GM23338 (cell line): ENCODE measurements around the gene XXYLT1.

Experiments used
- CREB1 ChIP-seq: fragments of 250-450 bp; sonication (Bioruptor Pico); IDR thresholded peaks from 2 replicates; pipeline ENCODE4 v1.5.0; 2020; ENCODE audit warnings: low read depth, mild to moderate bottlenecking, moderate library complexity
- EZH2 ChIP-seq: fragments of 200-600 bp; sonication (generic); IDR thresholded peaks from one replicate; pipeline ENCODE4 v1.8.0; 2017; ENCODE audit warnings: antibody characterized with exemption, mild to moderate bottlenecking, low read depth; ENCODE audit not compliant: unreplicated experiment
- EZH2phosphoT487 ChIP-seq: fragments of 200-600 bp; sonication (generic); IDR thresholded peaks from one replicate; pipeline ENCODE4 v1.8.1; 2018; ENCODE audit warnings: antibody characterized with exemption; ENCODE audit not compliant: unreplicated experiment
- JUNB ChIP-seq: IDR thresholded peaks from one replicate; pipeline ENCODE4 v1.6.1; 2016; ENCODE audit warnings: antibody characterized with exemption; ENCODE audit not compliant: unreplicated experiment
- NANOG ChIP-seq: IDR thresholded peaks from 2 replicates; pipeline ENCODE4 v1.6.1; 2016; ENCODE audit warnings: antibody characterized with exemption, borderline replicate concordance
- POLR2AphosphoS5 ChIP-seq: IDR thresholded peaks from 2 replicates; pipeline ENCODE4 v1.6.1; 2016; ENCODE audit warnings: antibody characterized with exemption, low read depth
- ZNF114 ChIP-seq: fragments of 250-450 bp; sonication (Bioruptor Pico); IDR thresholded peaks from 2 replicates; pipeline ENCODE4 v1.5.0; 2020; ENCODE audit warnings: mild to moderate bottlenecking, moderate library complexity
- ZNF331 ChIP-seq: fragments of 250-450 bp; sonication (Bioruptor Pico); IDR thresholded peaks from 2 replicates; pipeline ENCODE4 v1.5.0; 2020; ENCODE audit warnings: low read depth, mild to moderate bottlenecking, moderate library complexity
- TF ChIP-seq, protein P1 (sequence below): fragments of 250-450 bp; sonication (Bioruptor Pico); IDR thresholded peaks from 2 replicates; pipeline ENCODE4 v1.5.0; 2020; ENCODE audit warnings: mild to moderate bottlenecking, moderate library complexity
- TF ChIP-seq, protein P2 (sequence below), 2 experiments: fragments of 200-600 bp in 1 of 2; sonication (generic) in 1 of 2; conservative IDR thresholded peaks; 2 replicates each; pipeline versions ENCODE4 v1.5.1 to v1.6.1; 2016 to 2017; ENCODE audit warnings: antibody characterized with exemption in 2 of 2, low read depth in 2 of 2, mild to moderate bottlenecking in 2 of 2, moderate library complexity in 1 of 2
- TF ChIP-seq, protein P3 (sequence below): IDR thresholded peaks from 2 replicates; pipeline ENCODE4 v1.6.1; 2016; ENCODE audit warnings: antibody characterized with exemption
- TF ChIP-seq, protein P4 (sequence below): IDR thresholded peaks from one replicate; pipeline ENCODE4 v1.6.1; 2018; ENCODE audit warnings: antibody characterized with exemption; ENCODE audit not compliant: unreplicated experiment

DNA sequence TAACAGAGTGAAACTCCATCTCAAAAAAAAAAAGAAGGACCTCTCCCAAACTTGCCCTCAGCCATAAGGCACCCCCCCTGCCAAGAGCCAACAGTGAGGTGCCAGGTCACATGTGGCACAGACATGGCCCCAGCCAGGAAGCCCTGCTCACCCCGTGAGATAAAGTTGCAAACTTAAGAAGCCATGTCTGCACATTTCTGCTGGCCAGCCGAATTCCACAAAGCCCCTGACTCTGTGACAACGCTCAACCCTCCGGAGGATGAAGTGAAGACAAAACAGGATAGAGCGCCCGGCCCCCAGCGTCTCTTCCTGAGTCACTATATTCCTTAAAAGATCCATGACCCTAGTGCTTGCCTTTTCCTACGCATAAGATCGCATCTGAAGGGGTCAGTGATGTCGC lies 188.1 kb downstream of the XXYLT1 start:
- TF ChIP-seq, protein P1, sequence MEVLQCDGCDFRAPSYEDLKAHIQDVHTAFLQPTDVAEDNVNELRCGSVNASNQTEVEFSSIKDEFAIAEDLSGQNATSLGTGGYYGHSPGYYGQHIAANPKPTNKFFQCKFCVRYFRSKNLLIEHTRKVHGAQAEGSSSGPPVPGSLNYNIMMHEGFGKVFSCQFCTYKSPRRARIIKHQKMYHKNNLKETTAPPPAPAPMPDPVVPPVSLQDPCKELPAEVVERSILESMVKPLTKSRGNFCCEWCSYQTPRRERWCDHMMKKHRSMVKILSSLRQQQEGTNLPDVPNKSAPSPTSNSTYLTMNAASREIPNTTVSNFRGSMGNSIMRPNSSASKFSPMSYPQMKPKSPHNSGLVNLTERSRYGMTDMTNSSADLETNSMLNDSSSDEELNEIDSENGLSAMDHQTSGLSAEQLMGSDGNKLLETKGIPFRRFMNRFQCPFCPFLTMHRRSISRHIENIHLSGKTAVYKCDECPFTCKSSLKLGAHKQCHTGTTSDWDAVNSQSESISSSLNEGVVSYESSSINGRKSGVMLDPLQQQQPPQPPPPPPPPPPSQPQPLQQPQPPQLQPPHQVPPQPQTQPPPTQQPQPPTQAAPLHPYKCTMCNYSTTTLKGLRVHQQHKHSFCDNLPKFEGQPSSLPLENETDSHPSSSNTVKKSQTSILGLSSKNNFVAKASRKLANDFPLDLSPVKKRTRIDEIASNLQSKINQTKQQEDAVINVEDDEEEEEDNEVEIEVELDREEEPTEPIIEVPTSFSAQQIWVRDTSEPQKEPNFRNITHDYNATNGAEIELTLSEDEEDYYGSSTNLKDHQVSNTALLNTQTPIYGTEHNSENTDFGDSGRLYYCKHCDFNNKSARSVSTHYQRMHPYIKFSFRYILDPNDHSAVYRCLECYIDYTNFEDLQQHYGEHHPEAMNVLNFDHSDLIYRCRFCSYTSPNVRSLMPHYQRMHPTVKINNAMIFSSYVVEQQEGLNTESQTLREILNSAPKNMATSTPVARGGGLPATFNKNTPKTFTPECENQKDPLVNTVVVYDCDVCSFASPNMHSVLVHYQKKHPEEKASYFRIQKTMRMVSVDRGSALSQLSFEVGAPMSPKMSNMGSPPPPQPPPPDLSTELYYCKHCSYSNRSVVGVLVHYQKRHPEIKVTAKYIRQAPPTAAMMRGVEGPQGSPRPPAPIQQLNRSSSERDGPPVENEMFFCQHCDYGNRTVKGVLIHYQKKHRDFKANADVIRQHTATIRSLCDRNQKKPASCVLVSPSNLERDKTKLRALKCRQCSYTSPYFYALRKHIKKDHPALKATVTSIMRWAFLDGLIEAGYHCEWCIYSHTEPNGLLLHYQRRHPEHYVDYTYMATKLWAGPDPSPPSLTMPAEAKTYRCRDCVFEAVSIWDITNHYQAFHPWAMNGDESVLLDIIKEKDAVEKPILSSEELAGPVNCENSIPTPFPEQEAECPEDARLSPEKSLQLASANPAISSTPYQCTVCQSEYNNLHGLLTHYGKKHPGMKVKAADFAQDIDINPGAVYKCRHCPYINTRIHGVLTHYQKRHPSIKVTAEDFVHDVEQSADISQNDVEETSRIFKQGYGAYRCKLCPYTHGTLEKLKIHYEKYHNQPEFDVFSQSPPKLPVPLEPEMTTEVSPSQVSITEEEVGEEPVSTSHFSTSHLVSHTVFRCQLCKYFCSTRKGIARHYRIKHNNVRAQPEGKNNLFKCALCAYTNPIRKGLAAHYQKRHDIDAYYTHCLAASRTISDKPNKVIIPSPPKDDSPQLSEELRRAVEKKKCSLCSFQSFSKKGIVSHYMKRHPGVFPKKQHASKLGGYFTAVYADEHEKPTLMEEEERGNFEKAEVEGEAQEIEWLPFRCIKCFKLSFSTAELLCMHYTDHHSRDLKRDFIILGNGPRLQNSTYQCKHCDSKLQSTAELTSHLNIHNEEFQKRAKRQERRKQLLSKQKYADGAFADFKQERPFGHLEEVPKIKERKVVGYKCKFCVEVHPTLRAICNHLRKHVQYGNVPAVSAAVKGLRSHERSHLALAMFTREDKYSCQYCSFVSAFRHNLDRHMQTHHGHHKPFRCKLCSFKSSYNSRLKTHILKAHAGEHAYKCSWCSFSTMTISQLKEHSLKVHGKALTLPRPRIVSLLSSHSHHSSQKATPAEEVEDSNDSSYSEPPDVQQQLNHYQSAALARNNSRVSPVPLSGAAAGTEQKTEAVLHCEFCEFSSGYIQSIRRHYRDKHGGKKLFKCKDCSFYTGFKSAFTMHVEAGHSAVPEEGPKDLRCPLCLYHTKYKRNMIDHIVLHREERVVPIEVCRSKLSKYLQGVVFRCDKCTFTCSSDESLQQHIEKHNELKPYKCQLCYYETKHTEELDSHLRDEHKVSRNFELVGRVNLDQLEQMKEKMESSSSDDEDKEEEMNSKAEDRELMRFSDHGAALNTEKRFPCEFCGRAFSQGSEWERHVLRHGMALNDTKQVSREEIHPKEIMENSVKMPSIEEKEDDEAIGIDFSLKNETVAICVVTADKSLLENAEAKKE, result no peak
- TF ChIP-seq, protein P2, sequence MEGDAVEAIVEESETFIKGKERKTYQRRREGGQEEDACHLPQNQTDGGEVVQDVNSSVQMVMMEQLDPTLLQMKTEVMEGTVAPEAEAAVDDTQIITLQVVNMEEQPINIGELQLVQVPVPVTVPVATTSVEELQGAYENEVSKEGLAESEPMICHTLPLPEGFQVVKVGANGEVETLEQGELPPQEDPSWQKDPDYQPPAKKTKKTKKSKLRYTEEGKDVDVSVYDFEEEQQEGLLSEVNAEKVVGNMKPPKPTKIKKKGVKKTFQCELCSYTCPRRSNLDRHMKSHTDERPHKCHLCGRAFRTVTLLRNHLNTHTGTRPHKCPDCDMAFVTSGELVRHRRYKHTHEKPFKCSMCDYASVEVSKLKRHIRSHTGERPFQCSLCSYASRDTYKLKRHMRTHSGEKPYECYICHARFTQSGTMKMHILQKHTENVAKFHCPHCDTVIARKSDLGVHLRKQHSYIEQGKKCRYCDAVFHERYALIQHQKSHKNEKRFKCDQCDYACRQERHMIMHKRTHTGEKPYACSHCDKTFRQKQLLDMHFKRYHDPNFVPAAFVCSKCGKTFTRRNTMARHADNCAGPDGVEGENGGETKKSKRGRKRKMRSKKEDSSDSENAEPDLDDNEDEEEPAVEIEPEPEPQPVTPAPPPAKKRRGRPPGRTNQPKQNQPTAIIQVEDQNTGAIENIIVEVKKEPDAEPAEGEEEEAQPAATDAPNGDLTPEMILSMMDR (conservative IDR thresholded peaks at IDR 0.05; ENCODE audit: low read depth in 2 of 2), result no peak
- no peak for TF ChIP-seq CREB1
- no peak for TF ChIP-seq EZH2
- no peak for TF ChIP-seq EZH2phosphoT487
- no peak for TF ChIP-seq ZNF114 (CRISPR knock-in tag)
- TF ChIP-seq, protein P3, sequence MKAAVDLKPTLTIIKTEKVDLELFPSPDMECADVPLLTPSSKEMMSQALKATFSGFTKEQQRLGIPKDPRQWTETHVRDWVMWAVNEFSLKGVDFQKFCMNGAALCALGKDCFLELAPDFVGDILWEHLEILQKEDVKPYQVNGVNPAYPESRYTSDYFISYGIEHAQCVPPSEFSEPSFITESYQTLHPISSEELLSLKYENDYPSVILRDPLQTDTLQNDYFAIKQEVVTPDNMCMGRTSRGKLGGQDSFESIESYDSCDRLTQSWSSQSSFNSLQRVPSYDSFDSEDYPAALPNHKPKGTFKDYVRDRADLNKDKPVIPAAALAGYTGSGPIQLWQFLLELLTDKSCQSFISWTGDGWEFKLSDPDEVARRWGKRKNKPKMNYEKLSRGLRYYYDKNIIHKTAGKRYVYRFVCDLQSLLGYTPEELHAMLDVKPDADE, result no peak
- TF ChIP-seq POLR2AphosphoS5, result no peak
- no peak for TF ChIP-seq NANOG
- TF ChIP-seq, protein P4, sequence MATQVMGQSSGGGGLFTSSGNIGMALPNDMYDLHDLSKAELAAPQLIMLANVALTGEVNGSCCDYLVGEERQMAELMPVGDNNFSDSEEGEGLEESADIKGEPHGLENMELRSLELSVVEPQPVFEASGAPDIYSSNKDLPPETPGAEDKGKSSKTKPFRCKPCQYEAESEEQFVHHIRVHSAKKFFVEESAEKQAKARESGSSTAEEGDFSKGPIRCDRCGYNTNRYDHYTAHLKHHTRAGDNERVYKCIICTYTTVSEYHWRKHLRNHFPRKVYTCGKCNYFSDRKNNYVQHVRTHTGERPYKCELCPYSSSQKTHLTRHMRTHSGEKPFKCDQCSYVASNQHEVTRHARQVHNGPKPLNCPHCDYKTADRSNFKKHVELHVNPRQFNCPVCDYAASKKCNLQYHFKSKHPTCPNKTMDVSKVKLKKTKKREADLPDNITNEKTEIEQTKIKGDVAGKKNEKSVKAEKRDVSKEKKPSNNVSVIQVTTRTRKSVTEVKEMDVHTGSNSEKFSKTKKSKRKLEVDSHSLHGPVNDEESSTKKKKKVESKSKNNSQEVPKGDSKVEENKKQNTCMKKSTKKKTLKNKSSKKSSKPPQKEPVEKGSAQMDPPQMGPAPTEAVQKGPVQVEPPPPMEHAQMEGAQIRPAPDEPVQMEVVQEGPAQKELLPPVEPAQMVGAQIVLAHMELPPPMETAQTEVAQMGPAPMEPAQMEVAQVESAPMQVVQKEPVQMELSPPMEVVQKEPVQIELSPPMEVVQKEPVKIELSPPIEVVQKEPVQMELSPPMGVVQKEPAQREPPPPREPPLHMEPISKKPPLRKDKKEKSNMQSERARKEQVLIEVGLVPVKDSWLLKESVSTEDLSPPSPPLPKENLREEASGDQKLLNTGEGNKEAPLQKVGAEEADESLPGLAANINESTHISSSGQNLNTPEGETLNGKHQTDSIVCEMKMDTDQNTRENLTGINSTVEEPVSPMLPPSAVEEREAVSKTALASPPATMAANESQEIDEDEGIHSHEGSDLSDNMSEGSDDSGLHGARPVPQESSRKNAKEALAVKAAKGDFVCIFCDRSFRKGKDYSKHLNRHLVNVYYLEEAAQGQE, result no peak
- no peak for TF ChIP-seq JUNB
- TF ChIP-seq ZNF331, result no peak
